KMS-11 (cell line): ENCODE data around the gene USP11.

Experiments
- H2AFZ ChIP-seq: fragments of 200-600 bp; sonication (generic); 2 replicates; pipeline ENCODE4 v1.6.1; 2016; ENCODE audit warnings: antibody characterized with exemption, mixed run types, low read depth
- H3K27ac ChIP-seq: fragments of 200-600 bp; sonication (generic); 2 replicates; pipeline ENCODE4 v1.6.1; 2016; ENCODE audit warnings: mild to moderate bottlenecking, mixed run types
- H3K27me3 ChIP-seq: fragments of 200-600 bp; sonication (generic); 2 replicates; pipeline ENCODE4 v1.6.1; 2017; ENCODE audit warnings: mild to moderate bottlenecking, low read depth, mixed run types, moderate library complexity; ENCODE audit not compliant: insufficient read depth
- H3K36me3 ChIP-seq: fragments of 200-600 bp; sonication (generic); 2 replicates; pipeline ENCODE4 v1.6.1; 2017; ENCODE audit warnings: mild to moderate bottlenecking, mixed run types; ENCODE audit not compliant: insufficient read depth
- H3K4me1 ChIP-seq: fragments of 200-600 bp; sonication (generic); 2 replicates; pipeline ENCODE4 v1.6.1; 2016; ENCODE audit warnings: mild to moderate bottlenecking, low read depth, mixed run types; ENCODE audit not compliant: poor library complexity, severe bottlenecking
- H3K4me2 ChIP-seq: fragments of 200-600 bp; sonication (generic); 2 replicates; pipeline ENCODE4 v1.7.0; 2016; ENCODE audit warnings: mild to moderate bottlenecking, mixed run types
- H3K4me3 ChIP-seq: fragments of 200-600 bp; sonication (generic); IDR thresholded peaks from 2 replicates; pipeline ENCODE4 v1.6.1; 2017; ENCODE audit warnings: low read depth, low read length, mixed read lengths; ENCODE audit not compliant: insufficient read depth
- H3K79me2 ChIP-seq: fragments of 200-600 bp; sonication (generic); 2 replicates; pipeline ENCODE4 v1.6.1; 2016; ENCODE audit warnings: low read depth, mixed run types; ENCODE audit not compliant: insufficient read depth
- H3K9ac ChIP-seq: fragments of 200-600 bp; sonication (generic); 2 replicates; pipeline ENCODE4 v1.6.1; 2016; ENCODE audit warnings: mild to moderate bottlenecking, mixed run types
- H4K20me1 ChIP-seq: fragments of 200-600 bp; sonication (generic); 2 replicates; pipeline ENCODE4 v1.6.1; 2016; ENCODE audit warnings: mild to moderate bottlenecking, mixed run types; ENCODE audit not compliant: insufficient read depth
- TF ChIP-seq, protein P1 (sequence below): fragments of 200-600 bp; sonication (generic); conservative IDR thresholded peaks from 2 replicates; pipeline ENCODE4 v1.6.1; 2017; ENCODE audit warnings: low read depth, mild to moderate bottlenecking, antibody characterized with exemption, low read length, moderate library complexity, mixed read lengths

Gene USP11

DNA sequence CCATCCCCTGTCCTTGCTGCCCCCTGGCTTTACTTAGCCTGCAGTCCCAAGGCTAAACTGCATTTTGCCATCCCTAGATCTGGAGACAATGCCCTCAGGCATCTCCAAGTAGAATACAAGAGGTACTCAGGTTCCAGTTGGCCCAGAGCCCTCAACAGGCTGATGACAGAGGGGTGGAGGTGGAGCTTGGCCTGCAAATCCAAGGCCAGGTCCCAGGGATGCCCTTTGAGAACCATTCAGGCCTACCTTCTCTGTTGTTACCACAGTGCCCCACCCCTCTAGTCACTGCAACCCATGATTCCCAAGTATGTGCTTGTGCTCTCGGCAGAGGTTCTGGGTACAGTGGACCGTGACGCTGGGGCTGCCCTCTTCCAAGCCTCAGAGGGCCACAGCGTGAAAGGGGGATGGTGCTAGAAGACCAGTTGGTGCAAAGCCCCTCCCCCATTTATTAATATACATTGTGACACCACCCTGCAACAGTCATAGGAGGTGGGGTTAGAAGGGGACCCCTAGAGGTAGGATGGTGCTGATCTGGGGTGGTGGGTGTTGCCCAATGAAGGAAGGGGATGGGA lies 45.6 kb upstream of the USP11 start:
- Histone ChIP-seq H3K4me2 (no peak overlapping the region), H4K20me1 (no peaks in the 10 kb centered on the region), H3K27ac (no peak overlapping the region), H3K4me3 (no peak overlapping the region), H3K36me3 (no peaks in the 10 kb centered on the region), H3K4me1 (peaks cover 4% of the 10 kb centered on the region), H3K9ac (no peak overlapping the region), H3K79me2 (0 out of 2 replicates have a peak, but pooled peaks cover 5% of the 10 kb centered on the region), H2AFZ (no peak overlapping the region), H3K27me3 (no peaks in the 10 kb centered on the region)
- TF ChIP-seq, protein P1, sequence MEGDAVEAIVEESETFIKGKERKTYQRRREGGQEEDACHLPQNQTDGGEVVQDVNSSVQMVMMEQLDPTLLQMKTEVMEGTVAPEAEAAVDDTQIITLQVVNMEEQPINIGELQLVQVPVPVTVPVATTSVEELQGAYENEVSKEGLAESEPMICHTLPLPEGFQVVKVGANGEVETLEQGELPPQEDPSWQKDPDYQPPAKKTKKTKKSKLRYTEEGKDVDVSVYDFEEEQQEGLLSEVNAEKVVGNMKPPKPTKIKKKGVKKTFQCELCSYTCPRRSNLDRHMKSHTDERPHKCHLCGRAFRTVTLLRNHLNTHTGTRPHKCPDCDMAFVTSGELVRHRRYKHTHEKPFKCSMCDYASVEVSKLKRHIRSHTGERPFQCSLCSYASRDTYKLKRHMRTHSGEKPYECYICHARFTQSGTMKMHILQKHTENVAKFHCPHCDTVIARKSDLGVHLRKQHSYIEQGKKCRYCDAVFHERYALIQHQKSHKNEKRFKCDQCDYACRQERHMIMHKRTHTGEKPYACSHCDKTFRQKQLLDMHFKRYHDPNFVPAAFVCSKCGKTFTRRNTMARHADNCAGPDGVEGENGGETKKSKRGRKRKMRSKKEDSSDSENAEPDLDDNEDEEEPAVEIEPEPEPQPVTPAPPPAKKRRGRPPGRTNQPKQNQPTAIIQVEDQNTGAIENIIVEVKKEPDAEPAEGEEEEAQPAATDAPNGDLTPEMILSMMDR, result no peak

DNA sequence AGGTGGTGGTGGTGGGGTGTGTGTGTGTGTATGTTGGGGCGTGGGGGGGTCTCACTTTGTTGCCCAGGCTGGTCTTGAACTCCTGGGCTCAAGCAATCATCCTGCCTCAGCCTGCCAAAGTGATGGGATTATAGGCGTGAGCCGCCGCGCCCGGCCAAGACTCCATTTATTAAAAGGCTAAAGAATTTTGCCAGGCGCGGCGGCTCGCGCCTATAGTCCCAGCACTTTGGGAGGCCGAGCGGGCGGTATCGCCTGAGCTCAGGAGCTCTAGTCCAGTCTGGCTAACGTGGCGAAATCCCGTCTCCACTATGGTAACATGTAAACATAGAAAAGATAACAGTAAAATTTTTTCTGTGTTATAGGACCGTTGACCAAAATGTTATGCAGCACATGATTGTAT lies 42.9 kb upstream of the USP11 start:
- H3K27ac ChIP-seq, result no peak overlapping the region
- no peak overlapping the region for H3K4me3 ChIP-seq
- TF ChIP-seq, protein P1, result no peak
- H3K27me3 ChIP-seq, result no peaks in the 10 kb centered on the region
- H3K79me2 ChIP-seq, result peaks cover 18% of the 10 kb centered on the region
- H3K9ac ChIP-seq, result no peak overlapping the region
- no peak overlapping the region; the same call in 1 of the 2 replicates for H3K4me2 ChIP-seq
- H3K36me3 ChIP-seq, result no peaks in the 10 kb centered on the region
- peaks cover 19% of the 10 kb centered on the region for H3K4me1 ChIP-seq
- no peaks in the 10 kb centered on the region for H4K20me1 ChIP-seq
- H2AFZ ChIP-seq, result no peak overlapping the region; the same call in 1 of the 2 replicates

DNA sequence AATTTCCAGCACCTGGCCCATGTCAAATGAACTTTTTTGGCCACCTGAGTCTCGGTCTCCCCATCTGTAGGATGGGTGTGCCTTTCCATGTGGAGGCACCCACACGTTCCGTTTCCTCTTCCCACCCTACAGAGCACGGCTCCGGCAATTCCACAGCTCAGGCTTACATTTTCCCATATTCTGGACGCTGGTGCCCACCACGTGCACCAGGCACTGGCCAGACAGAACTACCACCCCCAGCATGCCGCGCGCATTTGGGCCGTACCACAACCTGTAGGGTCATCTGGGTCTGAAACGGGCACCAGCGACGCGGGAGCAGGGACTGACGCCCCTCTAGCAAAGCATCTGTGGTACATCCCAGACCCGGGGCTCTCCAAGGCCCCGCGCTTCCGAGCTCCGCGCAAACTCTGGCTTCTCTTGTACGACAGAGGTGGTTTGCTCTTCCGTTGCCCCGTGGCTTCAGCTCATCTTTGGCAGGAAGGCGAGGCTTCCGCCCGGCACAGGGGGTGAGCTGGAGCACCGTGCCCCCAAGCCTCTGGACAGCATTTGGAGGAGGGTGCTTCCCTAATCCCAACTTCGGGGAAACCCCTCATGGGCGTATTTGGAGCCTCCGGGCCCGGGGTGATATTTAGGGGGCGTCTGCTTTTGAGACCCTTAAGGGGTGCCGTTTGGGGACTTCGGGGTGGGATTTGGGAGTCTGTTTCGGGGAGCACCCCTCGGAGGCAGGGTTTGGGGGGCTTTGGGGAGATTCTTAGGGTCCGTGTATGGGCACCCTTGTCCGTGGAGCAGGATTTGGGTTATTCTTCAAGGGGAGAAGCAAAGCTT lies 42.2 kb upstream of the USP11 start:
- Histone ChIP-seq H3K27me3 (no peaks in the 10 kb centered on the region), H3K79me2 (peaks cover 25% of the 10 kb centered on the region), H3K27ac (peak overlapping the region; percentile 73), H4K20me1 (no peaks in the 10 kb centered on the region), H3K4me3 (no peak overlapping the region), H3K4me2 (peak overlapping the region; percentile 80), H3K4me1 (peaks cover 26% of the 10 kb centered on the region), H3K9ac (peak overlapping the region; percentile 85), H2AFZ (peak overlapping the region; percentile 67), H3K36me3 (no peaks in the 10 kb centered on the region)
- TF ChIP-seq, protein P1, result no peak

GRCh38 chrX:47191331-47191730 lies 41.5 kb upstream of the USP11 start:
- Histone ChIP-seq H3K4me3 (no peak overlapping the region), H2AFZ (peak overlapping the region; percentile 67), H3K79me2 (peaks cover 32% of the 10 kb centered on the region), H3K27ac (peak overlapping the region; percentile 73), H3K4me1 (peaks cover 33% of the 10 kb centered on the region), H4K20me1 (no peaks in the 10 kb centered on the region), H3K27me3 (no peaks in the 10 kb centered on the region), H3K4me2 (peak overlapping the region; percentile 80), H3K9ac (peak overlapping the region; percentile 85), H3K36me3 (no peaks in the 10 kb centered on the region)
- TF ChIP-seq, protein P1, result no peak
